OCI-LY7 (cell line): ENCODE results near the gene LUC7L. TPM values are rescaled to one million over a fixed set of nuclear protein-coding genes. Genes with fewer than 3 reads are reported as not detected.

Experiments used
- BruUV-seq: library from RNA; stranded (reverse); fragments of 400-500 nt; replicated peaks from 2 replicates; lab custom pipeline; 2021; lab: Mats Ljungman, UMichigan
- CTCF ChIA-PET: fragments of 300-600 bp; sonication (Branson Sonifier 250); formaldehyde crosslinking; loops from one replicate; lab custom pipeline; 2022; ENCODE audit warnings: antibody characterized with exemption; ENCODE audit not compliant: unreplicated experiment; lab: Charles Lee
- POLR2A ChIA-PET: fragments of 300-600 bp; sonication (Branson Sonifier 250); formaldehyde crosslinking; loops from one replicate; lab custom pipeline; 2022; ENCODE audit warnings: antibody characterized with exemption; lab: Charles Lee
- DNase-seq: peaks from one replicate; pipeline ENCODE4 v3.0.0-alpha.2; 2015; ENCODE audit warnings: low spot score
- H2AFZ ChIP-seq: fragments of 200-600 bp; sonication (generic), shearing (Covaris generic); 2 replicates; pipeline ENCODE4 v1.6.1; 2014; ENCODE audit warnings: mild to moderate bottlenecking, antibody characterized with exemption, low read length, moderate library complexity
- H3K27ac ChIP-seq: fragments of 200-600 bp; sonication (generic); 2 replicates; pipeline ENCODE4 v1.5.1; 2014; ENCODE audit warnings: mixed run types, low read depth, mild to moderate bottlenecking, moderate library complexity, low read length, inconsistent platforms; ENCODE audit not compliant: poor library complexity, severe bottlenecking
- H3K36me3 ChIP-seq: fragments of 200-600 bp; sonication (generic); 2 replicates; pipeline ENCODE4 v1.6.1; 2014; ENCODE audit warnings: mild to moderate bottlenecking, antibody characterized with exemption, low read length, moderate library complexity, mixed read lengths; ENCODE audit not compliant: insufficient read depth
- H3K4me1 ChIP-seq: fragments of 200-600 bp; sonication (generic); 2 replicates; pipeline ENCODE4 v1.5.1; 2014; ENCODE audit warnings: mild to moderate bottlenecking, low read length; ENCODE audit not compliant: insufficient read depth, poor library complexity, severe bottlenecking
- H3K4me2 ChIP-seq: fragments of 200-600 bp; sonication (generic); 2 replicates; pipeline ENCODE4 v1.6.1; 2014; ENCODE audit warnings: mild to moderate bottlenecking, low read length
- H3K4me3 ChIP-seq: fragments of 200-600 bp; sonication (generic); 2 replicates; pipeline ENCODE4 v1.5.1; 2014; ENCODE audit warnings: mild to moderate bottlenecking, low read depth, low read length; ENCODE audit not compliant: poor library complexity, severe bottlenecking
- H3K79me2 ChIP-seq: fragments of 200-600 bp; sonication (generic); 2 replicates; pipeline ENCODE4 v1.6.1; 2016; ENCODE audit warnings: low read depth, mild to moderate bottlenecking, low read length, moderate library complexity, mixed read lengths; ENCODE audit not compliant: insufficient read depth
- H3K9me2 ChIP-seq: fragments of 200-600 bp; sonication (generic); 2 replicates; pipeline ENCODE4 v1.6.1; 2016; ENCODE audit warnings: mild to moderate bottlenecking, low read length, mixed read lengths; ENCODE audit not compliant: insufficient read depth
- H3K9me3 ChIP-seq: fragments of 200-600 bp; sonication (generic); 2 replicates; pipeline ENCODE4 v1.6.1; 2014; ENCODE audit warnings: mild to moderate bottlenecking, mixed run types, low read length, mixed read lengths
- H4K20me1 ChIP-seq: fragments of 200-600 bp; sonication (generic); 2 replicates; pipeline ENCODE4 v1.6.1; 2014; ENCODE audit warnings: mild to moderate bottlenecking, antibody characterized with exemption, low read length, moderate library complexity, mixed read lengths; ENCODE audit not compliant: insufficient read depth
- CTCF ChIP-seq: fragments of 200-600 bp; sonication (generic); conservative IDR thresholded peaks from 2 replicates; pipeline ENCODE4 v1.5.1; 2014; ENCODE audit warnings: mild to moderate bottlenecking, antibody characterized with exemption, low read length, moderate library complexity, mixed read lengths
- EZH2phosphoT487 ChIP-seq: fragments of 200-600 bp; sonication (generic); IDR thresholded peaks from 2 replicates; pipeline ENCODE4 v1.6.1; 2018; ENCODE audit warnings: low read depth, borderline replicate concordance, mild to moderate bottlenecking, mixed run types, antibody characterized with exemption, low read length, moderate library complexity, mixed read lengths
- intact Hi-C: fragments of 100-400 bp; cut with micrococcal nuclease; formaldehyde crosslinking; loops from one replicate; pipeline ENCODE4 v1.10.0; 2022; ENCODE audit not compliant: unreplicated experiment
- total RNA-seq, 2 experiments: library from RNA; depleted of rRNA in 1 of 2; stranded (reverse); fragments of >200 nt in 1 of 2; shearing (Covaris generic) in 1 of 2; gene quantifications; 2 replicates each; pipeline ENCODE4 v1.2.3, GENCODE V29; 2014 to 2022

LUC7L gene
- total RNA-seq, 2 experiments from 2014 or later = 81.4 to 90.5 TPM

- BruUV-seq = no TSS peak
- Histone ChIP-seq H3K4me3 (no peak overlapping the region), H3K36me3 (peaks cover 76% of the 10 kb centered on the region), H3K79me2 (no peaks in the 10 kb centered on the region), H3K27ac (no peak overlapping the region), H3K9me2 (no peaks in the 10 kb centered on the region), H4K20me1 (no peaks in the 10 kb centered on the region), H2AFZ (no peak overlapping the region), H3K9me3 (no peaks in the 10 kb centered on the region), H3K4me2 (no peak overlapping the region), H3K4me1 (no peaks in the 10 kb centered on the region)
- no peak for DNase-seq
- ChIA-PET CTCF (no interaction called here), POLR2A (no interaction called here)
- TF ChIP-seq EZH2phosphoT487 (no peak), CTCF (no peak)
- intact Hi-C loops = no loop called here
These were observed 41.9 kb downstream of the LUC7L start for GRCh38 chr16:187330-187729.

GRCh38 chr16:185691-186090, 43.6 kb downstream of the LUC7L start:
- H3K4me2 ChIP-seq = no peak overlapping the region
- intact Hi-C loops = no loop called here
- CTCF ChIA-PET = no interaction called here
- no peak overlapping the region for H3K27ac ChIP-seq
- no peaks in the 10 kb centered on the region for H3K79me2 ChIP-seq
- POLR2A ChIA-PET = no interaction called here
- no TSS peak for BruUV-seq
- TF ChIP-seq CTCF = no peak
- TF ChIP-seq EZH2phosphoT487 = no peak
- peaks cover 4% of the 10 kb centered on the region for H3K4me1 ChIP-seq
- no peaks in the 10 kb centered on the region for H4K20me1 ChIP-seq
- no peak overlapping the region for H2AFZ ChIP-seq
- no peaks in the 10 kb centered on the region for H3K9me3 ChIP-seq
- DNase-seq = no peak
- H3K4me3 ChIP-seq = no peak overlapping the region
- H3K36me3 ChIP-seq = peaks cover 63% of the 10 kb centered on the region
- no peaks in the 10 kb centered on the region for H3K9me2 ChIP-seq

GRCh38 chr16:185213-185612, 44.0 kb downstream of the LUC7L start:
- no peak for DNase-seq
- no peaks in the 10 kb centered on the region for H3K9me2 ChIP-seq
- no peaks in the 10 kb centered on the region for H3K9me3 ChIP-seq
- POLR2A ChIA-PET = no interaction called here
- H3K27ac ChIP-seq = no peak overlapping the region
- no peak overlapping the region for H3K4me3 ChIP-seq
- H3K4me2 ChIP-seq = no peak overlapping the region
- TF ChIP-seq EZH2phosphoT487 (no peak), CTCF (no peak)
- H3K36me3 ChIP-seq = peaks cover 59% of the 10 kb centered on the region
- no peaks in the 10 kb centered on the region for H3K79me2 ChIP-seq
- intact Hi-C loops = no loop called here
- BruUV-seq = no TSS peak
- CTCF ChIA-PET = no interaction called here
- H4K20me1 ChIP-seq = no peaks in the 10 kb centered on the region
- H3K4me1 ChIP-seq = peaks cover 4% of the 10 kb centered on the region
- no peak overlapping the region for H2AFZ ChIP-seq
